GM12801 (cell line): ENCODE results near the gene PPP6R2.

Experiments used
- CTCF ChIP-seq: IDR thresholded peaks from one replicate; pipeline ENCODE4 v1.5.1; 2011; ENCODE audit warnings: control low read depth; ENCODE audit not compliant: insufficient read length; ENCODE audit errors: extremely low read depth

Gene PPP6R2

GRCh38 chr22:50474710-50475651 is 131.9 kb downstream of the PPP6R2 start, which contains the start of gene SBF1:
TSS of gene SBF1 (minus strand) at chr22:50475035. CDS start at chr22:50474840, 195 bp downstream.
- no peak for TF ChIP-seq CTCF

GRCh38 chr22:50475652-50476002 is 132.5 kb downstream of the PPP6R2 start:
- TF ChIP-seq CTCF, result no peak

DNA sequence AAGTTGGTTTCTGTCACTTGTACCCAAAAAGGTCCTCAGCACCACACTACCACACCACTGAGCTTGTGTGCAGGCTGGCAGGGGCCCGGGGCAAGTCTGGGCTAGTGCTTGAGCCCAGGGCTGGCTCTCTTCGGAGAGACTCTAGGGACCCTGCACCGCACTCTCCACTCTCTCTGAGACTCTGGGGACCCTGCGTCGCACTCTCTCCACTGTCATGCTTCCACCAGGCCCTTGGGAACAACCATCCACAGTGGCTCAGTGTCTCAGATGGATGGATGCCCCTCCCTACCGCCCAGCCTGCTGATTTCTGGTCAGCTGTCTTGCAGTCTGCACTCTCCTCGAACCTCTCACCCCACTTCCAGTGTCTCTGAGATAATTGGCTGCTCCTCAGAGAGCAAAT is 133.7 kb downstream of the PPP6R2 start:
- no peak for TF ChIP-seq CTCF

- TF ChIP-seq CTCF, result no peak
Measured at GRCh38 chr22:50477923-50478322, 134.8 kb downstream of the PPP6R2 start.

DNA sequence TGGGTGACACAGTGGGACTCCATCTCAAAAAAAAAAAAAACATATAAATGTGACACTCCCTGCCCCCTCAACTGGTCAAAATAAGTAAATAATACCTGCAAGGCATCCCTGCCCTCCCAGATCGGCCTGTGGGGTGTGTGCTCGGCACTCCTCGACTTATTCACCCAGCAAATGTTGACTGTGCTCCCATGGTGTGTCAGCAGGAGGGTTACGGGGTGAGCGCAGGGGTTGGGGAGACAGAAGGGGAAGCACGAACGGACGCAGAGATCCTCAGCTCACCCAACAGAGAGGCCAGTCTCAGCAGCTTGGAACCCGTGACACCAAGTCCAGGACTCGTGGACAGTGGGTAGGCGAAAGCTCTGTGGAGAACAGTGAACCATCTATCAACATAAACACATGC is 136.6 kb downstream of the PPP6R2 start:
- TF ChIP-seq CTCF, result no peak

GRCh38 chr22:50481045-50481439 is 137.9 kb downstream of the PPP6R2 start:
- TF ChIP-seq CTCF, result no peak

- TF ChIP-seq CTCF, result no peak
Measured at GRCh38 chr22:50481440-50482106, 138.4 kb downstream of the PPP6R2 start, which contains the start of gene ADM2. TSS of gene ADM2 (plus strand) at chr22:50481543. CDS start at chr22:50481848, 305 bp downstream.
